CD1c-positive myeloid dendritic cell (primary cell): Measurements from ENCODE around the gene SIX4.
"Not testable (repeated sequence)": the region's sequence is repeated elsewhere in the genome, so short reads cannot be mapped to it uniquely, and the experiment has no call there.

Source experiments
- DNase-seq: peaks from one replicate; pipeline ENCODE4 v3.0.0-alpha.2; 2016; ENCODE audit errors: extremely low spot score

The SIX4 gene

GRCh38 chr14:60723907-60724618 is at the start of gene SIX4:
TSS of gene SIX4 (minus strand) at chr14:60724351. CDS start at chr14:60724074, 277 bp downstream.
- DNase-seq, result no peak

DNA sequence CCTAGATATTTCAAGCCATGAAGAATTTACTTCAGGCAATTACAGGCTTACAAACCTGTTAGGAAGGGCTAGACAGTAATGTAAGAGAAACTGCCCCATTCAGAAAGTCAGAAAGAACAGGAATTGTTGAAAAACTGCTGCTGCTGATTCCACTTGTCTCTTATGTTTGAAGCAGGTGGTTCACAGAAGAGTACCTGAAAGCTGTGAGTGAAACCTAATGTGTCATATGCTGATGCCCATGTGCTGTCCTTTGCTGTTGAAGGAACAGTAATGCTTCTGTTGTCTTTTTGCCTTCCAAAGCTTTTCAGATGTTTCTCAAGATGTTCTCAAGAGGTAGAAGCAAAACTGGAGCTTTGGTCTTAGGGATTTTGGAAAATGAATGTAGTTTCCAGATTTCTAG is 49.4 kb upstream of the SIX4 start:
- DNase-seq, result no peak

DNA sequence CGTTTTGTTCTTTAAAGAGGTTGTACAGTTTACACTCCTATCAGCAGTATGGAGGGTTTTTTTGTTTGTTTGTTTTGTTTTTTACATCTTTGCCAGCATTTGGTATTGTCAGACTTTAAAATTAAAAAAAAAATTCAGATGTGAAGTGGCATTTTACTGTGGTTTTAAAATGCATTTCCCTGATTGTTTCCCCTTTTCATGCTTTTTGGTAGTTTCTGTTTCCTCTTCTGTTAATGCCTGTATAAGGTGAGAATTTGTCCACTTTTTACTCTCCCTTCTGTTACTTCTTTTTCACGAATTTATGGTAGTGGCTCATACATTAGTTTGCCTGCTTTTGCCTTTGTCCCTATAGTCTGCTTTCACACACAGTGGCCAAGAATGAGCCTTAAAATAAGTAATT is 47.0 kb upstream of the SIX4 start:
- DNase-seq, result no peak

GRCh38 chr14:60768602-60769001 is 44.5 kb upstream of the SIX4 start:
- no peak for DNase-seq

DNA sequence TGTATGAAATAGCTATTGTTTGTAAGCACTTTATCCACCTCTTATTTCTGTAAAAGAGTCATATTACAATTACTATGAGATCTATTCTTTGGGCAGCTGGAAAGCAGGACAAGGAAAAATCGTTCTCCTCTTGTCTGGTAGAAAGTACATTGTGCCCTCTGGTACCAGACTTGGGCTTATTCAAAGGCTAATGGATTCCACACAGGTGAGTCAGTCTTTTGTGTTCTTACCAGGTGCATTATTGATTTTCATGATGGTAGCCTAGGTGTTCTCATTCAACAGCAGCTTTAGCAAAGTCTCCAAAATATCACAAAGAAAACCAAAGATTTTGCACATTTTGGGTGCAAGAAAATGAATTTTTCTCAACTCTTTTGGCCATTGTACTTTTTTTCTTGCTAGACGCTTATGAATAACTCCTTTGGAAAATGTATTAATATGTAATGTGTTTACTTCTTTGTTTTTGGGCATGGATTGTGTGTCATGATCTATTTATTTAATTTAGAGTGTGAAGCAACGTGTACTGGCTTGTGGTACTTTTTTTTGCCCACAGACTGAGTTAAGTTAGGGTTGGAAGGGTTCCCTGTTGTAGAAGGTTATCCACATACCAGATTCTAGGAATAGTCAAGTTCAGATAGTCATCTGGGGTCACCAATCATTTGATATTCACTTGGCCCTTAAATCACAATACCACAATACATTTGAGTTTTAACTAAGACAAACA is 36.7 kb upstream of the SIX4 start:
- no peak for DNase-seq

GRCh38 chr14:60760209-60760608 is 36.1 kb upstream of the SIX4 start:
- DNase-seq, result no peak

DNA sequence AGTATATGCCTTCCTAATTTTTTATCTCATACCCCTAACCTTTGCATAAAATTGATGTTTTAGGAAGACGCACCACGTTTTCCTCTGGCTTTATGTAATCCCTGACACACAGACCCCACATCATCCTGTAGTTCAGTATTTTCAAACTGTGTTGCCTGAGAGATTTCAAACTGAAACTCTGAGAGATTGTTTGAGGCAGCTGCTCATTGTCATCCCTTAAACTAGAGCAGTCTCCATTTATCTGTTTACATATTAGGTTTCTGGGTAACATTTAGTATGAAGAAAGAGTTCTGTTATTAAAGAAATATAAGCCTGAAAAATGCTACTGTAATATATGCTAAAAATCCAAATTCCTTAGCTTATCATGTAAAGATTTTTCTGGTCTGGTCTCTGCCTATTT is 34.7 kb upstream of the SIX4 start:
- no peak for DNase-seq

DNA sequence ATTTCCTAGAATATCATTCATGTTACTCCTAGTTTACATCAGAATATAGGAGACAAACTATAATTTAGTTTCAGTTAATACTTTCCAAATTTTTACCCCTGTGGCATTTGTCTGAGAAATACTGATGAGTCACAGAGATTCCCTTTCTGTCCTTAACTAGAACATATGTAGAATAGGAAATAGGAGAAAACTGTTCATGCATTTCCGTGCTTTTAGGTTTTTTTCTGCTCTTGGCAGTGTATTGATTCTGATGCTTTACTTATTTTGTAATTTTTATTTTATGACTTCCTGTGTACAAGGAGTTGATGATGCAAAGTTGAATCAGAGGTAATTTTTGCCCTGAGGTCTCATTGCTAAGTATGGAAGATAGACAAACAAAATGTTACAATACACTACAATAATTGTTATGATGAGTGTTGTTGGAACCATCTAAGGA is 33.4 kb upstream of the SIX4 start:
- DNase-seq, result no peak

GRCh38 chr14:60756847-60757246 is 32.7 kb upstream of the SIX4 start:
- no peak for DNase-seq

DNA sequence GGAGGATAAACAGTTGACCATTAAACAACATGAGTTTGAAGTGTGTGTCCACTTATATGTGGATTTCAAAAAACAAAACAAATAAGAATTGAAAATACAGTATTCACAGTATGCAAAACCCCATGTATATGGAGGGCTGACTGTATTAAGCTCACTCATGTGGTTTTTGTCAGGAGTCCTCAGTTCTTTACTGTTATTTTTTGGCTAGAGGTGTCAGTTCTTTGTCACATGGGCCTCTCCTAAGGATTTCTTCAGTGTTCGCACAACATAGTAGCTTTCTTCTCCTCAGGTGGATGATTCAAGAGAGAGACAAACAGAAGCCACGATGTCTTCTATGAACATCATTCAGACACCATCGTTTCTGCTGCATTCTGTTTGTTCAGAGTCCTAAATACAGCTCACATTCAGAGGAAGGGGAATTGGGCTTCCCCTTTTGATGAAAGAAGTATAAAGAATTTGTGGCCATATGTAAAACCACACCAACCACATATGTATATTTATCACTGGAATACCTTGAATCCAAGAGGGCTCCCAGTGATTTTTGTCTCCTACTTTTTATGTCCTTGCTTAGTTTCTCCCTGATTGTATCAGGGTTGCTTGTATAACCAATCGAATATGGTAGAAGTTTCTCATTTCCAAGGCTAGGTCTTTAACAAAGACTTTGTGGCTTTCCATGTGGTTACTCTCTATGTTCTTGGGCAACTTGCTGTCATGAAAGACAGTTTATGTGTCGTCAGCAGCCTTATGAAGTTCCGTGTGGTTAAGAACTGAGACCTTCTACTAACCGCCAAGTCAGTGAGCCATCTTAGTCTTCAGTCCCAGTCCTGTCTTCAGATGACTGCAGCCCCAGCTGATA is 29.3 kb upstream of the SIX4 start:
- peak; percentile 71 for DNase-seq

DNA sequence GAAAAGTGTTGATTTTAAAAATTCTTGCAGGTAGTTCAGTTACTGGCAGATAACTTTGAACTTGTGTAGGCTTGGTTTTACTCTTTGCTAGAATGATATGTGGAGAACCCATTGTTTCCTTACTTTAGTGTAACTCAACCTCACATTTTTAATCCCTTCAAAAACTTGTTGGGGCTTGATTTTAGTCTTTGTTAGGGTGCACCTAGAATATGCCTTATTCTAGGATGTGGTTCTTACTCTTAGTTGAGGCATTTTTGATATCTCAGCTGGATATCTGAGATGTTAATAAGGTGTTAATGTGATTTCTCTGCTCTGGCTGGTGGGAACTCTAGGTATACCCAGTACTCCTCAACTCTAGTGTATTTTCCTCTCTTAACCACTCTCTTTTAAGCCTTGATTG is 20.4 kb upstream of the SIX4 start:
- DNase-seq, result no peak

DNA sequence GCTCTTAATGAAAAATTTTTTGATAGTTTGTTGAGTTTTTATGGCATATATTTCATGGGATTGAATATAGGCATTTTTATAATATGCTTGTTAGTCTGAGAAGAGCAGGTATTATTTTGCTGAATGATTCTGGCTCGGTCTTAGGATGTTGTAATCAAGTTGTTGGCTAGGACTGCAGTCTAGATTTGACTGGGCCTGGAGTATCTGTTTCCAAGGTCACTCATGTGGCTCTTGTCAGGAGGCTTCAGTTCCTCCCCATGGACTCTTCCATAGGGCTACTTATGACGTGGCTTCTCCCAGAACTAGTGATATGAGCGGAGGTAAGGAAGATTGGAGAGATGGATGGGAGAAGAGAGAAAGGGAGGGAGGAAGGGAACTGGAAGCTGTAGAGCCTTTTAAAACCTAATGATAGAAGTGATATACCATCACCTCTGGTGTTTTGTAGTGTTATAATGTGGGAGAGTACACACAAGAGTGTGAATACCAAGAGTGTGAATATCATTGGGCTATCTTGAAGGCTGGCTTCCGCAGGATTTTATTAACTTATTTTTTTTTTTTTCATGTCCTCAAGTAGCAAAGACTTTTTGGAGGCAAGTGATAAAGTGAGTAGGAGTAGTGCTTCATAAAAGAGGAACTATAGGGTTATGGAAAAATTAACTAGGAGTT is 14.8 kb upstream of the SIX4 start:
- no peak for DNase-seq

GRCh38 chr14:60736494-60736893 is 12.3 kb upstream of the SIX4 start:
- DNase-seq, result no peak

- DNase-seq, result no peak
Observed at GRCh38 chr14:60735416-60735815, 11.3 kb upstream of the SIX4 start.

- DNase-seq, result peak; percentile 73
Observed at GRCh38 chr14:60734465-60735242, 10.5 kb upstream of the SIX4 start, which contains the start of gene MNAT1. TSS of gene MNAT1 (plus strand) at chr14:60734761. CDS start at chr14:60734863, 102 bp downstream.

- no peak for DNase-seq
Observed at GRCh38 chr14:60732840-60733483, 8.8 kb upstream of the SIX4 start.

DNA sequence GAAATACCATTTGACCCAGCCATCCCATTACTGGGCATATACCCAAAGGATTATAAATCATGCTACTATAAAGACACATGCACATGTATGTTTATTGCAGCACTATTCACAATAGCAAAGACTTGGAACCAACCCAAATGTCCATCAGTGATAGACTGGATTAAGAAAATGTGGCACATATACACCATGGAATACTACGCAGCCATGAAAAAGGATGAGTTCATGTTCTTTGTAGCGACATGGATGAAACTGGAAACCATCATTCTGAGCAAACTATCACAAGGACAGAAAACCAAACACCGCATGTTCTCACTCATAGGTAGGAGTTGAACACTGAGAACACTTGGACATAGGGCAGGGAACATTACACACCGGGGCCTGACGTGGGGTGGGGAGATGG is 7.1 kb upstream of the SIX4 start:
- not testable (repeated sequence) for DNase-seq

GRCh38 chr14:60723116-60723906 is 840 bp downstream of the SIX4 start:
- peak; percentile 12 for DNase-seq

- peak; percentile 15 for DNase-seq
Observed at GRCh38 chr14:60722357-60723115, 1.6 kb downstream of the SIX4 start.
